RWPE2 (cell line): ENCODE measurements around the gene CCDC61.

Experiments
- ATAC-seq: fragments of 200-7000 bp; cut with Tn5 transposase; 3 replicates; pipeline ENCODE4 v1.9.1; 2021; ENCODE audit warnings: low read depth
- DNase-seq: peaks from one replicate; pipeline ENCODE4 v3.0.0-alpha.2; 2020; ENCODE audit warnings: low spot score
- H3K27ac ChIP-seq: fragments of 450-650 bp; 2 replicates; pipeline ENCODE4 v1.5.1; 2017; ENCODE audit warnings: mild to moderate bottlenecking; ENCODE audit not compliant: poor library complexity, severe bottlenecking
- H3K27me3 ChIP-seq: fragments of 250-450 bp; sonication (Bioruptor Pico); 2 replicates; pipeline ENCODE4 v1.5.1; 2021; ENCODE audit warnings: mild to moderate bottlenecking, moderate library complexity; ENCODE audit not compliant: insufficient read depth, poor library complexity, severe bottlenecking
- H3K36me3 ChIP-seq: fragments of 250-450 bp; sonication (Bioruptor Pico); 2 replicates; pipeline ENCODE4 v1.5.1; 2020; ENCODE audit warnings: low read depth, mild to moderate bottlenecking, moderate library complexity
- H3K4me1 ChIP-seq: fragments of 250-450 bp; sonication (Bioruptor Pico); 2 replicates; pipeline ENCODE4 v1.5.1; 2021; ENCODE audit warnings: mild to moderate bottlenecking, moderate library complexity; ENCODE audit not compliant: insufficient read depth, poor library complexity, severe bottlenecking
- H3K4me3 ChIP-seq: fragments of 250-450 bp; sonication (Bioruptor Pico); 2 replicates; pipeline ENCODE4 v1.5.1; 2021; ENCODE audit warnings: mild to moderate bottlenecking, moderate library complexity; ENCODE audit not compliant: severe bottlenecking
- H3K9me3 ChIP-seq: fragments of 250-450 bp; sonication (Bioruptor Pico); 2 replicates; pipeline ENCODE4 v1.5.1; 2021; ENCODE audit warnings: mild to moderate bottlenecking, moderate library complexity; ENCODE audit not compliant: severe bottlenecking
- TF ChIP-seq, protein P1 (sequence below): fragments of 450-650 bp; IDR thresholded peaks from one replicate; pipeline ENCODE4 v1.5.1; 2017; ENCODE audit warnings: mild to moderate bottlenecking, moderate library complexity; ENCODE audit not compliant: poor library complexity, severe bottlenecking

The CCDC61 gene

DNA sequence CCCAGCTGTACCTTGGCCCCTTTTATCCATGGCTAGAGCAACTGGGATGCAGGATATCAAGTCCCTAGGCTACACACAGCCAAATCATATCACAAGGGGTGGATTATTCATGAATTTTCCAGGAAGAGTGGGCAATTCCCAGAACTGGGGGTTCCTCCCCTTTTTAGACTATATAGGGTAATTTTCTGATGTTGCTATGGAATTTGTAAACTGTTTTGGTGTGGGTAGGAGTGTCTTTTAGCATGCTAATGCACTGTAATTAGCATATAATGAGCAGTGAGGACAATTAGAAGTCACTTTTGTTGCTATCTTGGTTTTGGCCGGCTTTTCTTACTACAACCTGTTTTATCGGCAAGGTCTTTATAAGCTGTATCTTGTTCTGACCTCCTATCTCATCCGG, 63.5 kb downstream of the CCDC61 start:
- Histone ChIP-seq H3K4me1 (peaks cover 12% of the 10 kb centered on the region), H3K27ac (no peak overlapping the region), H3K9me3 (no peaks in the 10 kb centered on the region), H3K36me3 (no peaks in the 10 kb centered on the region), H3K27me3 (no peaks in the 10 kb centered on the region), H3K4me3 (no peak overlapping the region)
- no peak for ATAC-seq
- TF ChIP-seq, protein P1, sequence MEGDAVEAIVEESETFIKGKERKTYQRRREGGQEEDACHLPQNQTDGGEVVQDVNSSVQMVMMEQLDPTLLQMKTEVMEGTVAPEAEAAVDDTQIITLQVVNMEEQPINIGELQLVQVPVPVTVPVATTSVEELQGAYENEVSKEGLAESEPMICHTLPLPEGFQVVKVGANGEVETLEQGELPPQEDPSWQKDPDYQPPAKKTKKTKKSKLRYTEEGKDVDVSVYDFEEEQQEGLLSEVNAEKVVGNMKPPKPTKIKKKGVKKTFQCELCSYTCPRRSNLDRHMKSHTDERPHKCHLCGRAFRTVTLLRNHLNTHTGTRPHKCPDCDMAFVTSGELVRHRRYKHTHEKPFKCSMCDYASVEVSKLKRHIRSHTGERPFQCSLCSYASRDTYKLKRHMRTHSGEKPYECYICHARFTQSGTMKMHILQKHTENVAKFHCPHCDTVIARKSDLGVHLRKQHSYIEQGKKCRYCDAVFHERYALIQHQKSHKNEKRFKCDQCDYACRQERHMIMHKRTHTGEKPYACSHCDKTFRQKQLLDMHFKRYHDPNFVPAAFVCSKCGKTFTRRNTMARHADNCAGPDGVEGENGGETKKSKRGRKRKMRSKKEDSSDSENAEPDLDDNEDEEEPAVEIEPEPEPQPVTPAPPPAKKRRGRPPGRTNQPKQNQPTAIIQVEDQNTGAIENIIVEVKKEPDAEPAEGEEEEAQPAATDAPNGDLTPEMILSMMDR = no peak
- no peak for DNase-seq

DNA sequence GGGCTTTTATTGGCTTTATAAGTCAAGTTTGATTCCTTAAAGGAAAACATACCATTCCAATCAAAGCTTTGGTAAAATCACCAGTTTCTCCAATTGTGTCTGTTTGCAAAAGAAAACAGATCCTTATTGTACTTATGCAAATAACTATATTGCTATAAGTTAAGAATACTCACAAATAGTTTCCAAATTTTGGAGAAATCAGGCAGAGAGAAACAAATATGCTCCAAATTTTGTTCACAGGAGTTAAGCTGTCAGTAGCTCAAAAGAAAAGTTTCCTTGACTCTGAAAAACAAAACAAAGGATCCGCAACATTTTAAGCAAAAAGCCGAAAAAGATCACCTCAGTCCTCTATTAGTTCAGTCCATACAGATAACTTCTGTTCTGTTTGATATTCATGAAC, 64.7 kb downstream of the CCDC61 start:
- Histone ChIP-seq H3K27ac (no peak overlapping the region), H3K9me3 (no peaks in the 10 kb centered on the region)
- ATAC-seq = no peak

DNA sequence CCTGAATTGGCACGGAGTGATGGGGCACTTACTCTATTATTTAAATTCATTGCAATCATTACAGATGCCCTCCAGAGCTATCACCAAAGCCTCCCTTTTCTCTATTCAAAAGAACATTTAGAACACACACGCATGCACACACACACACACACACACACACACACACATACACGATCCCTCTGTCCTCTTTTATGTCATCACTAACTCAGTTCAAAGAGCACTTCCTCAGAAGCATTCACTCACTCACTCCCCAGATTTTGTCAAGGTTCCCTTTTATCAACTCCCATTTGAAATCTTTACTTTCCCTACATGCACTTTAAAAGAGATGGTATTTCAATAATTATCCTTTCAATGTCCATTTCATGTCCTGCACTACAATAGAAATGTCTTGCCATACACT, 67.9 kb downstream of the CCDC61 start:
- Histone ChIP-seq H3K27ac (no peak overlapping the region), H3K4me1 (peaks cover 10% of the 10 kb centered on the region), H3K36me3 (no peaks in the 10 kb centered on the region), H3K4me3 (no peak overlapping the region), H3K27me3 (no peaks in the 10 kb centered on the region), H3K9me3 (no peaks in the 10 kb centered on the region)
- no peak for DNase-seq
- TF ChIP-seq, protein P1 = no peak
- no peak for ATAC-seq

More for the DNA sequence above, 64.7 kb downstream of the CCDC61 start:
- Histone ChIP-seq H3K27me3 (no peaks in the 10 kb centered on the region), H3K4me1 (peaks cover 12% of the 10 kb centered on the region), H3K36me3 (no peaks in the 10 kb centered on the region), H3K4me3 (no peak overlapping the region)
- TF ChIP-seq, protein P1 = no peak
- DNase-seq = no peak

DNA sequence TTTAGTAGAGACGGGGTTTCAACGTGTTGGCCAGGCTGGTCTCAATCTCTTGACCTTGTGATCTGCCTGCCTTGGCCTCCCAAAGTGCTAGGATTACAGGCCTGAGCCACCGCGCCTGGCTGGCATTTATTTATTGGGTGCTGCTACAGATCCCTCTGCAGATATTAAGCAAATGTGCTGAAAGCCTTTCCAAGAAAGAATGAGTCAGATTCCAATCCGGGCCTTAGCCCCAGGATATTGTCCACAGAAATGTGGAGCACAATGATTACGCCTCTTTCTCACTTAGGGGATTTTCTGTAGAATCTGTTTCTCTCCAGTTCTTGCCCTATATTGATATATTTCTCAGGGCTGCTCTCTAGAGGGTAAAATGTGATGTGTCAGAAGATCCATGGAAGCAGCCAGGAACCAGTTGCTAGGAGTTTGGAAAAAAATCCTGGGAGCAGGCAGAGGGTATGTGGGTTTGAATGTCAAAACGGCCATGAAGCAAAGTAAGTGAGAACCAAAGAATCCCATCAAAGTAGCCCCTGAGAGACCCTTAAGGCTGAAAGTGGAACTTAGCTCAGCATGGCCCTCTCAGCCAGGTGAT, 70.3 kb downstream of the CCDC61 start:
- no peak overlapping the region for H3K27ac ChIP-seq
- no peaks in the 10 kb centered on the region for H3K27me3 ChIP-seq
- peaks cover 28% of the 10 kb centered on the region for H3K4me1 ChIP-seq
- H3K4me3 ChIP-seq = no peak overlapping the region
- ATAC-seq (peak; percentile 9; the same call in 2 of the 3 replicates), DNase-seq (no peak)
- TF ChIP-seq, protein P1 = no peak
- no peaks in the 10 kb centered on the region for H3K36me3 ChIP-seq
- no peaks in the 10 kb centered on the region for H3K9me3 ChIP-seq

DNA sequence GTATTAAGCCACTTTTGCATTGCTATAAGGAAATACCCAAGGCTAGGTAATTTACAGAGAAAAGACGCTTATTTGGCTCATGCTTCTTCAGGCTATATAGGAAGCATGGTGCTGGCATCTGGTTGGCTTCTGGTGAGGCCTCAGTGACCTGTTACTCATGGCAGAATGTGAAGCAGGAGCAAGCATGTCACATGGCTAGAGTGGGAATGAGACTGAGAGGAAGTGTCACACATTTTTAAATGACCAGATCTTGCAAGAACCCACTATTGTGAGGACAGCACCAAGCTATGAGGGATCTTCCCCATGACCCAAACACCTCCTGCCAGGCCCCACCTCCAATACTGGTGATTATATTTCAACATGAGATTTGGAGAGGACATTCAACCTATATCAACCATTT, 71.2 kb downstream of the CCDC61 start:
- TF ChIP-seq, protein P1 = no peak
- Histone ChIP-seq H3K4me3 (no peak overlapping the region), H3K4me1 (peaks cover 30% of the 10 kb centered on the region), H3K27me3 (no peaks in the 10 kb centered on the region), H3K36me3 (no peaks in the 10 kb centered on the region), H3K9me3 (no peaks in the 10 kb centered on the region), H3K27ac (no peak overlapping the region)
- DNase-seq (no peak), ATAC-seq (no peak)
